Fibroblast of villous mesenchyme (primary cell): Measurements from ENCODE around the gene KIF26A. TPM values are rescaled to one million over a fixed set of nuclear protein-coding genes. Genes with fewer than 3 reads are reported as not detected.

Experiments
- DNase-seq: peaks from one replicate; pipeline ENCODE4 v3.0.0-alpha.2; 2010; ENCODE audit warnings: low read depth
- H3K4me3 ChIP-seq: 2 replicates; pipeline ENCODE4 v1.5.1; 2011; ENCODE audit warnings: low read depth, mild to moderate bottlenecking, low read length
- CTCF ChIP-seq: IDR thresholded peaks from 2 replicates; pipeline ENCODE4 v1.5.1; 2012; ENCODE audit warnings: low read depth, mild to moderate bottlenecking, low read length; ENCODE audit not compliant: insufficient read depth
- small RNA-seq: library from RNA; depleted of rRNA; stranded (forward); fragments of <200 nt; gene quantifications from one replicate; pipeline ENCODE3, GENCODE V24; 2012
- total RNA-seq: library from RNA; depleted of rRNA; stranded (reverse); fragments of >200 nt; gene quantifications from 2 replicates; pipeline ENCODE4 v1.2.3, GENCODE V29; 2012

The KIF26A gene
- total RNA-seq, 1 donor, result under 0.01 TPM

DNA sequence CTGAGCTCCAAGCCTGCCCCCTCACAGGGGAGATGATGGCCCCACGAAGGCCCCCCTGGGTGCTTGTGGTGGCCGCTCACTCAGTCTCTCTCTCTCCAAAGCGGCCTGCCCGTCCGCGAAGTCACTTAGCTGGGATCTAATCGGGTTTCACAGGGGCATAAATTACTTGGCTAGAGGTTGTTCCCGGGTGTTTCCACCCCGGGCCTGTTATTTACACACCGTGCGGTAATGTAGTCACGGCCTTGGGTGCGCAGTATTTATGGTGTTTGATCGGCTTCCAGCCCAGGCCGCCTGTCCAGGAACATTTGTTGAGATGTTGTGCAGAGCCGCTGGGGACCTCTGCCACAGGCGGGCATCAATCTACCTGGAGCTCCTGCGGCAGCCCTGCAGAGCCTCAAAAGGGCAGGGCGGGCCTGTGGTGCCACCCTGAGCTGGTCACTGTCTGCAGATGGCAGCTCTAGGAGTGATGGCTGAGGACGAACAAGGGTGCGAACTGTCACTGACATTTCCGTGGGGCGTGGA lies 91.2 kb downstream of the KIF26A start:
- DNase-seq, result no peak
- TF ChIP-seq CTCF, result no peak
- H3K4me3 ChIP-seq, result no peak overlapping the region

- TF ChIP-seq CTCF, result no peak
- no peak overlapping the region for H3K4me3 ChIP-seq
- DNase-seq, result no peak
These were observed 91.9 kb downstream of the KIF26A start for GRCh38 chr14:104230119-104230815.

Small RNA genes lying within 50 kb of the gene (small RNA-seq; reads per million reads assigned to genes)
- gene MIR203A, result 1.8 reads per million, percentile 45 among the genes with 10 or more reads in this experiment

Other genes with a start within 250 kb of the KIF26A start
- gene TDRD9, start 210.1 kb upstream of the KIF26A start, total RNA-seq, result 0.32 and 0.86 TPM in 2 replicates
- gene RD3L, start 196.1 kb upstream of the KIF26A start, total RNA-seq, result not detected in 2 replicates
- not detected in 2 replicates for gene ASPG, start 52.9 kb upstream of the KIF26A start, total RNA-seq